ENCODE results near the gene CDS2. TPM values are rescaled to one million over a fixed set of nuclear protein-coding genes. Genes with fewer than 3 reads are reported as not detected.

Gene CDS2
- total RNA-seq, 2 experiments from 2014 or later, result 16.6 to 42.8 TPM

DNA sequence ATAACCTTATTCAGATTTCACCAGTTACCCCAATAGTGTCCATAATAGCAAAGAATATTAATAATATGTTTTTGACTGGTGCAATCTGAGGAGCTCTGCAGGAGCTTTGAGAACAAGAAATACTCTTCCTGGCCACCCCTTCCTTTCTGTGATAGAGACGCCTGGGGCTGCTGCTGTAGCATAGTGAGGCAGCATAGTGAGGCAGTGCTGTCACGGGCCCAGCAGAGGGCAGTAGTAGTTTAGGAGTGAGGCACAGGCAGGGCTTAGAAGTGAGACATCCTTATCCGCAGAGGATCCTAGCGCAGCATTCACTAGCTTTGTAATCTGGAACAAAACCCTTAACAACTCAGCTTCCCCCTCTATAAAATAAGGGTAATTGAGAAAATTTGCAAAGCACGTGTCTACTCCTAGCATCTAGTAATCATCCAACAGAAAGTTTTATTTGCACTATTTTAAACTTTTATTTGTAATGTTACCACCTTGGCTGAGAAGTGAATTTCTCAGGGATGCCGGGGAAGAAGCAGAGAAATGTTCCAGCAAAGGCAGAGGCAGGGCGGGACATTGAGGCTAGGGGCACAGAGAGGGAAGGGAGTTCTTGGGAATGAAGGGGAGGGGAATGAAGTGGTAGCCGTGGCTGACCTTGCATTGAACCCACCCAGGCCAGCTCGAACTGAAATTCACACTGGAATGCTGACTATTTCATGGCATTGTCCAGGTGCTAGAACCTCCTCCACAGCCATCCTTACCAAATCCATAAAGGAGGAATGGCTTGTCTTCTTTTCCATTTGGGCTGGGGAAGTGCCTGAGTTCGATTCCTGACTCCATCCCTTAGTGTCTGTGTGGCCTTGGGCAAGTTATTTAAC is 78.8 kb downstream of the CDS2 start:
- no peak overlapping the region for H2AFZ ChIP-seq (ENCODE audit: low read length)
- H3K9me2 ChIP-seq (ENCODE audit: insufficient read depth, low read length), result no peaks in the 10 kb centered on the region
- TF ChIP-seq EZH2phosphoT487 (IDR thresholded peaks at IDR 0.05; ENCODE audit: borderline replicate concordance, low read depth, low read length), result no peak
- TF ChIP-seq, protein P1, sequence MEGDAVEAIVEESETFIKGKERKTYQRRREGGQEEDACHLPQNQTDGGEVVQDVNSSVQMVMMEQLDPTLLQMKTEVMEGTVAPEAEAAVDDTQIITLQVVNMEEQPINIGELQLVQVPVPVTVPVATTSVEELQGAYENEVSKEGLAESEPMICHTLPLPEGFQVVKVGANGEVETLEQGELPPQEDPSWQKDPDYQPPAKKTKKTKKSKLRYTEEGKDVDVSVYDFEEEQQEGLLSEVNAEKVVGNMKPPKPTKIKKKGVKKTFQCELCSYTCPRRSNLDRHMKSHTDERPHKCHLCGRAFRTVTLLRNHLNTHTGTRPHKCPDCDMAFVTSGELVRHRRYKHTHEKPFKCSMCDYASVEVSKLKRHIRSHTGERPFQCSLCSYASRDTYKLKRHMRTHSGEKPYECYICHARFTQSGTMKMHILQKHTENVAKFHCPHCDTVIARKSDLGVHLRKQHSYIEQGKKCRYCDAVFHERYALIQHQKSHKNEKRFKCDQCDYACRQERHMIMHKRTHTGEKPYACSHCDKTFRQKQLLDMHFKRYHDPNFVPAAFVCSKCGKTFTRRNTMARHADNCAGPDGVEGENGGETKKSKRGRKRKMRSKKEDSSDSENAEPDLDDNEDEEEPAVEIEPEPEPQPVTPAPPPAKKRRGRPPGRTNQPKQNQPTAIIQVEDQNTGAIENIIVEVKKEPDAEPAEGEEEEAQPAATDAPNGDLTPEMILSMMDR (conservative IDR thresholded peaks at IDR 0.05; ENCODE audit: low read length), result peak; percentile 98
- intact Hi-C loops (cut with micrococcal nuclease; ENCODE audit: unreplicated experiment), result loop anchor here (1.0 to 10.0 kb wide), 2 partner anchors 243 to 461 kb away; no protein-coding TSS in a partner anchor
- H3K4me2 ChIP-seq (ENCODE audit: low read length), result no peak overlapping the region
- no peak overlapping the region for H3K27ac ChIP-seq (ENCODE audit: low read depth, low read length, poor library complexity, severe bottlenecking)
- no peaks in the 10 kb centered on the region for H3K36me3 ChIP-seq (ENCODE audit: insufficient read depth, low read length)
- no peaks in the 10 kb centered on the region for H3K79me2 ChIP-seq (ENCODE audit: insufficient read depth, low read depth, low read length)
- ChIA-PET CTCF (ENCODE audit: unreplicated experiment) (interaction anchor here (1.2 to 1.9 kb wide), 3 partner anchors 13 to 79 kb away, joined by 6 to 9 read pairs (median 9); partner anchors contain the start of gene CDS2), POLR2A (interaction anchor here (0.6 to 0.7 kb wide), 2 partner anchors 90 to 165 kb away, joined by 4 to 8 read pairs; no protein-coding TSS in a partner anchor)
- no peaks in the 10 kb centered on the region for H3K4me1 ChIP-seq (ENCODE audit: insufficient read depth, low read length, poor library complexity, severe bottlenecking)
- DNase-seq (ENCODE audit: low spot score), result peak; percentile 75
- BruUV-seq (replicated peaks), result no TSS peak
- no peaks in the 10 kb centered on the region for H4K20me1 ChIP-seq (ENCODE audit: insufficient read depth, low read length)
- no peak overlapping the region for H3K4me3 ChIP-seq (ENCODE audit: low read depth, low read length, poor library complexity, severe bottlenecking)
- H3K9me3 ChIP-seq (ENCODE audit: low read length), result no peaks in the 10 kb centered on the region

DNA sequence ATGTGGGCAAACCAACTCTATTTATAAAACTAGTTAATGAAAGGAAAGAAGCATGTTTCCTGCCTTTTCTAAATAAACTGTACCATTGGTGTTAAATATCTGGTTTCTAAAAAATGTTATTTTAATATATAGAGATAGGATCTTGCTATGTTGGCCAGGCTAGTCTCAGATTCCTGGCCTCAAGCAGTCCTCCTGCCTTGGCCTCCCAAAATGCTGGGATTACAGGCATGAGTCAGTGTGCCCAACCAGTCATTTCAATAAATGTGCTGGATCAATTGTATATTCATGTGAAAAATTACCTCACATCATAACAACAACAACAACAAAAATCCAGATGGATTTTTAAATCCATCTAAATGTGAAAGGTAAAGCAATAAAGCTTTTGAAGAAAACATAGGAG is 80.3 kb downstream of the CDS2 start:
- BruUV-seq (replicated peaks), result no TSS peak
- H3K9me3 ChIP-seq (ENCODE audit: low read length), result no peaks in the 10 kb centered on the region
- POLR2A ChIA-PET, result no interaction called here

More for the DNA sequence above, 80.3 kb downstream of the CDS2 start:
- Histone ChIP-seq H3K4me2 (ENCODE audit: low read length) (no peak overlapping the region), H3K27ac (ENCODE audit: low read depth, low read length, poor library complexity, severe bottlenecking) (no peak overlapping the region), H4K20me1 (ENCODE audit: insufficient read depth, low read length) (no peaks in the 10 kb centered on the region), H2AFZ (ENCODE audit: low read length) (no peak overlapping the region), H3K4me3 (ENCODE audit: low read depth, low read length, poor library complexity, severe bottlenecking) (no peak overlapping the region), H3K4me1 (ENCODE audit: insufficient read depth, low read length, poor library complexity, severe bottlenecking) (no peaks in the 10 kb centered on the region), H3K9me2 (ENCODE audit: insufficient read depth, low read length) (no peaks in the 10 kb centered on the region), H3K79me2 (ENCODE audit: insufficient read depth, low read depth, low read length) (no peaks in the 10 kb centered on the region), H3K36me3 (ENCODE audit: insufficient read depth, low read length) (no peaks in the 10 kb centered on the region)
- DNase-seq (ENCODE audit: low spot score), result no peak
- CTCF ChIA-PET (ENCODE audit: unreplicated experiment), result no interaction called here
- intact Hi-C loops (cut with micrococcal nuclease; ENCODE audit: unreplicated experiment), result loop anchor here (10.0 kb wide), 1 partner anchor 462 kb away; no protein-coding TSS in a partner anchor
- TF ChIP-seq, protein P1 (conservative IDR thresholded peaks at IDR 0.05; ENCODE audit: low read length), result no peak
- no peak for TF ChIP-seq EZH2phosphoT487 (IDR thresholded peaks at IDR 0.05; ENCODE audit: borderline replicate concordance, low read depth, low read length)

Measured in OCI-LY7 (cell line).